Gastrocnemius medialis (tissue), 4 donors: Measurements from ENCODE around the gene TPRG1L.

ENCODE experiments used
- POLR2A ChIP-seq, 2 donors: fragments of 450-650 bp; IDR thresholded peaks; one replicate each; pipeline ENCODE4 v1.6.1; 2017; ENCODE audit warnings: antibody characterized with exemption in 2 of 2, mild to moderate bottlenecking in 2 of 2, moderate library complexity in 2 of 2
- TF ChIP-seq, protein P1 (sequence below), 5 experiments: fragments of 450-650 bp in 3 of 5; fragments of 200-600 bp in 2 of 5; sonication (generic) in 2 of 5; IDR thresholded peaks in 4 of 5; conservative IDR thresholded peaks in 1 of 5; 1 replicate in 4 of 5; 2 replicates in 1 of 5; pipeline ENCODE4 v1.5.1; 2016 to 2019; ENCODE audit warnings: antibody characterized with exemption in 5 of 5, mild to moderate bottlenecking in 3 of 5, moderate library complexity in 3 of 5

DNA sequence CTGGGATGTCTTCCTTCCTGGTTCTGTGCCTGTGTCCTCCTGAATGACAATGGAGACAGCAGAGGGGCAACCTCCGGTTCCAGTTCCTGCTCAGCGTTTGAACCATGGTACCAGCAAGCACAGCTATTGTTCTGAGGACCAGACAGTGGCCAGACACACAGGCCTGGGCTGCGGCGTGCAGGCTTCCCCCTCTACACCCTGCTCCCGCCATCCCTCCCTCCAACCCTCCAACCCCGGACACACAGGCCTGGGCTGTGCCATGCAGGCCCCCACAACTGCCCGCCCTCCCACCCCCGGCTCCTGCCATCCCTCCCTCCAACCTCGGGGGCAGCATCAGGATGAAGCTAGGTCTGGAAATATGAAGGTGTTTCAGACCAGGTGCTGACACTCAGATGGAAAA lies 8.0 kb upstream of the TPRG1L start:
- TF ChIP-seq, protein P1, sequence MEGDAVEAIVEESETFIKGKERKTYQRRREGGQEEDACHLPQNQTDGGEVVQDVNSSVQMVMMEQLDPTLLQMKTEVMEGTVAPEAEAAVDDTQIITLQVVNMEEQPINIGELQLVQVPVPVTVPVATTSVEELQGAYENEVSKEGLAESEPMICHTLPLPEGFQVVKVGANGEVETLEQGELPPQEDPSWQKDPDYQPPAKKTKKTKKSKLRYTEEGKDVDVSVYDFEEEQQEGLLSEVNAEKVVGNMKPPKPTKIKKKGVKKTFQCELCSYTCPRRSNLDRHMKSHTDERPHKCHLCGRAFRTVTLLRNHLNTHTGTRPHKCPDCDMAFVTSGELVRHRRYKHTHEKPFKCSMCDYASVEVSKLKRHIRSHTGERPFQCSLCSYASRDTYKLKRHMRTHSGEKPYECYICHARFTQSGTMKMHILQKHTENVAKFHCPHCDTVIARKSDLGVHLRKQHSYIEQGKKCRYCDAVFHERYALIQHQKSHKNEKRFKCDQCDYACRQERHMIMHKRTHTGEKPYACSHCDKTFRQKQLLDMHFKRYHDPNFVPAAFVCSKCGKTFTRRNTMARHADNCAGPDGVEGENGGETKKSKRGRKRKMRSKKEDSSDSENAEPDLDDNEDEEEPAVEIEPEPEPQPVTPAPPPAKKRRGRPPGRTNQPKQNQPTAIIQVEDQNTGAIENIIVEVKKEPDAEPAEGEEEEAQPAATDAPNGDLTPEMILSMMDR (IDR thresholded peaks at IDR 0.05 in 4 of 5, conservative IDR thresholded peaks at IDR 0.05 in 1 of 5), result no peak
- no peak for TF ChIP-seq POLR2A (IDR thresholded peaks at IDR 0.05)
